GM12878 (cell line): ENCODE results near the gene ACER3. TPM values are rescaled to one million over a fixed set of nuclear protein-coding genes. Genes with fewer than 3 reads are reported as not detected.

ENCODE experiments used
- ATAC-seq: fragments of 200-7000 bp; cut with Tn5 transposase; 3 replicates; pipeline ENCODE4 v1.9.1; 2020; ENCODE audit warnings: mild to moderate bottlenecking, moderate library complexity
- BruUV-seq: library from RNA; stranded (reverse); fragments of 400-500 nt; replicated peaks from 2 replicates; lab custom pipeline; 2021; lab: Mats Ljungman, UMichigan
- CTCF ChIA-PET: fragments of 300-600 bp; sonication (Branson Sonifier 250); formaldehyde crosslinking; extraction: SDS; loops from one replicate; lab custom pipeline; 2021; ENCODE audit warnings: inconsistent platforms; lab: Yijun Ruan, JAX
- POLR2A ChIA-PET: fragments of 350-600 bp; formaldehyde crosslinking; extraction: SDS; loops from one replicate; lab custom pipeline; 2021; ENCODE audit warnings: inconsistent platforms; lab: Charles Lee
- RAD21 ChIA-PET: fragments of 300-600 bp; sonication (Branson Sonifier 250); formaldehyde crosslinking; loops from one replicate; lab custom pipeline; 2023; ENCODE audit warnings: antibody characterized with exemption; ENCODE audit not compliant: unreplicated experiment; lab: Charles Lee
- SMC1A ChIA-PET: fragments of 300-600 bp; sonication (Branson Sonifier 250); formaldehyde crosslinking; loops from one replicate; lab custom pipeline; 2023; ENCODE audit not compliant: unreplicated experiment, uncharacterized antibody; lab: Charles Lee
- DNase-seq: peaks from one replicate; pipeline ENCODE4 v3.0.0-alpha.2; 2011; ENCODE audit warnings: low read depth, low spot score
- FAIRE-seq: peaks from 3 replicates; lab custom pipeline; 2011; peaks lifted over from hg19 to GRCh38; lab: Jason Lieb, UNC
- H2AFZ ChIP-seq: 2 replicates; pipeline ENCODE4 v1.6.0; 2011; ENCODE audit warnings: low read depth, low read length, control low read depth; ENCODE audit not compliant: control insufficient read depth
- H3K27ac ChIP-seq: 2 replicates; pipeline ENCODE4 v1.5.1; 2011; ENCODE audit warnings: control low read depth; ENCODE audit not compliant: control insufficient read depth, insufficient read depth
- H3K27me3 ChIP-seq, 2 experiments: replicated peaks in 1 of 2; 2 replicates each; pipeline versions ENCODE4 v1.6.0 to v1.6.1; 2011; ENCODE audit warnings: low read length in 1 of 2; ENCODE audit not compliant: control insufficient read depth in 2 of 2, insufficient read depth in 2 of 2
- H3K36me3 ChIP-seq, 2 experiments: 2 replicates each; pipeline ENCODE4 v1.5.1; 2011; ENCODE audit warnings: low read length in 1 of 2; ENCODE audit not compliant: control insufficient read depth in 2 of 2, insufficient read depth in 2 of 2
- H3K4me1 ChIP-seq: 2 replicates; pipeline ENCODE4 v1.6.1; 2011; ENCODE audit warnings: mild to moderate bottlenecking, low read length, moderate library complexity, mixed read lengths; ENCODE audit not compliant: control insufficient read depth, insufficient read depth
- H3K4me2 ChIP-seq: 2 replicates; pipeline ENCODE4 v1.6.0; 2011; ENCODE audit warnings: control low read depth; ENCODE audit not compliant: control insufficient read depth, insufficient read depth
- H3K4me3 ChIP-seq: fragments of 200-600 bp; sonication (generic); 2 replicates; pipeline ENCODE4 v1.5.1; 2016
- H3K79me2 ChIP-seq: 2 replicates; pipeline ENCODE4 v1.6.0; 2011; ENCODE audit warnings: low read length; ENCODE audit not compliant: control insufficient read depth, insufficient read depth
- H3K9ac ChIP-seq: 2 replicates; pipeline ENCODE4 v1.8.0; 2011; ENCODE audit warnings: low read length, control low read depth, mixed read lengths; ENCODE audit not compliant: control insufficient read depth, insufficient read depth
- H3K9me3 ChIP-seq: replicated peaks from 3 replicates; pipeline ENCODE4 v1.5.1; 2011; ENCODE audit warnings: mild to moderate bottlenecking, low read length; ENCODE audit not compliant: control insufficient read depth, insufficient read depth
- H4K20me1 ChIP-seq: 2 replicates; pipeline ENCODE4 v1.6.0; 2011; ENCODE audit not compliant: control insufficient read depth, insufficient read depth
- ASH2L ChIP-seq: fragments of 300-600, 200-600 bp; sonication (generic); IDR thresholded peaks from 2 replicates; pipeline ENCODE4 v1.6.1; 2017; ENCODE audit warnings: low read depth, mild to moderate bottlenecking, borderline replicate concordance
- CREB1 ChIP-seq: IDR thresholded peaks from 2 replicates; pipeline ENCODE4 v1.6.1; 2012; ENCODE audit warnings: low read depth, mild to moderate bottlenecking, inconsistent platforms
- CUX1 ChIP-seq: IDR thresholded peaks from 2 replicates; pipeline ENCODE4 v1.6.1; 2012; ENCODE audit warnings: improper control_type of control experiment, low read depth, low read length; ENCODE audit not compliant: insufficient replicate concordance
- NR2F1 ChIP-seq: fragments of 450-650 bp; conservative IDR thresholded peaks from 2 replicates; pipeline ENCODE4 v1.6.1; 2017; ENCODE audit warnings: mild to moderate bottlenecking
- PBX3 ChIP-seq: IDR thresholded peaks from 2 replicates; pipeline ENCODE4 v1.6.1; 2011; ENCODE audit warnings: mild to moderate bottlenecking, low read depth, low read length, moderate library complexity; ENCODE audit not compliant: insufficient replicate concordance
- SMARCA5 ChIP-seq: fragments of 450-650 bp; IDR thresholded peaks from 2 replicates; pipeline ENCODE4 v1.6.1; 2017; ENCODE audit warnings: mild to moderate bottlenecking
- SRF ChIP-seq, 2 experiments: IDR thresholded peaks; 2 replicates each; pipeline ENCODE4 v1.6.1; 2011; ENCODE audit warnings: low read depth in 2 of 2, low read length in 2 of 2, mild to moderate bottlenecking in 1 of 2, moderate library complexity in 1 of 2
- WGBS: methylation state at CpG from one replicate; pipeline ENCODE4 v1.1.6; 2016; ENCODE audit warnings: low lambda C conversion rate; ENCODE audit not compliant: insufficient replicate concordance, insufficient coverage; ENCODE audit errors: missing lambda C conversion rate; 5-methylcytosine and 5-hydroxymethylcytosine counted together
- in situ Hi-C: fragments of 300-500 bp; cut with MboI; formaldehyde crosslinking; loops from 9 replicates; pipeline ENCODE4 v1.14.3; 2018; ENCODE audit warnings: mixed read lengths
- intact Hi-C: fragments of 100-400 bp; cut with micrococcal nuclease; formaldehyde crosslinking; loops from one replicate; pipeline ENCODE4 v1.14.2; 2022; ENCODE audit not compliant: unreplicated experiment
- polyA plus RNA-seq, 11 experiments: library from polyadenylated mRNA; depleted of rRNA in 4 of 11; unstranded in 6 of 11; stranded (reverse) in 5 of 11; fragments of >200 nt; fragmentation: Nextera tagmentation in 4 of 11; fragmentation: Illumina TruSeq in 1 of 11; extraction: Ambion mirVana in 4 of 11; extraction: Trizol in 1 of 11; gene quantifications; 1 replicate in 1 of 11; 2 replicates in 10 of 11; pipeline versions ENCODE4 v1.2.1 to v1.2.3, GENCODE V29; 2011 to 2016; ENCODE audit warnings: inconsistent platforms in 2 of 11, missing spikeins in 2 of 11, low read depth in 1 of 11
- total RNA-seq, 4 experiments: library from RNA; depleted of rRNA in 3 of 4; stranded (reverse); fragments of >200 nt in 3 of 4; fragmentation: Illumina TruSeq in 1 of 4; extraction: Trizol in 1 of 4; gene quantifications; 2 replicates each; pipeline versions ENCODE4 v1.2.1 to v1.2.3, GENCODE V29; 2013 to 2021

The ACER3 gene
- total and polyA plus RNA-seq, 10 of the 15 experiments (the other 5 are each of a cell fraction or from before 2014, with no cell fraction given) = 2.8 to 17.4 (median 10.3) TPM

GRCh38 chr11:76974179-76974891, 113.6 kb downstream of the ACER3 start:
- no peaks in the 10 kb centered on the region for H3K4me1 ChIP-seq
- H2AFZ ChIP-seq = no peak overlapping the region
- peaks cover 5% of the 10 kb centered on the region; the same call in 2 of the 3 replicates for H3K9me3 ChIP-seq
- WGBS = 0% methylated on average over 2 of the region's 2 CpGs
- no TSS peak for BruUV-seq
- SMC1A ChIA-PET = interaction anchor here (1.1 to 1.7 kb wide), 3 partner anchors 11 to 19 kb away, joined by 3 to 5 read pairs (median 4); no protein-coding TSS in a partner anchor
- intact Hi-C loops (no loop called here), in situ Hi-C loops (no loop called here)
- no peaks in the 10 kb centered on the region for H3K27me3 ChIP-seq
- H3K4me3 ChIP-seq = no peak overlapping the region
- DNase-seq (no peak), ATAC-seq (no peak), FAIRE-seq (no peak)
- H3K4me2 ChIP-seq = no peak overlapping the region
- POLR2A ChIA-PET = no interaction called here
- H3K79me2 ChIP-seq = no peaks in the 10 kb centered on the region
- CTCF ChIA-PET = interaction anchor here (0.7 to 1.3 kb wide), 2 partner anchors 14 to 56 kb away, joined by 3 read pairs; no protein-coding TSS in a partner anchor
- RAD21 ChIA-PET = no interaction called here
- H4K20me1 ChIP-seq = no peaks in the 10 kb centered on the region
- no peak overlapping the region for H3K9ac ChIP-seq
- H3K36me3 ChIP-seq = no peaks in the 10 kb centered on the region; a peak in 1 of 4 replicates
- TF ChIP-seq CREB1 (no peak), PBX3 (no peak), CUX1 (no peak), SMARCA5 (no peak), NR2F1 (no peak), ASH2L (no peak), SRF (IDR thresholded peaks at IDR 0.05; ENCODE audit: low read depth in 2 of 2, low read length in 2 of 2) (no peak)
- H3K27ac ChIP-seq = no peak overlapping the region
